Measurements from ENCODE around the gene VPS35.

The VPS35 gene

GRCh38 chr16:46712911-46713310 is 23.9 kb upstream of the VPS35 start:
- no peak overlapping the region for H3K27ac ChIP-seq
- TF ChIP-seq ZFX (IDR thresholded peaks at IDR 0.05): no peak
- no peak for TF ChIP-seq CTCF (conservative IDR thresholded peaks at IDR 0.05)

- no peak for TF ChIP-seq CTCF (conservative IDR thresholded peaks at IDR 0.05)
- no peak for TF ChIP-seq ZFX (IDR thresholded peaks at IDR 0.05)
Measured at GRCh38 chr16:46711106-46712058, 22.4 kb upstream of the VPS35 start.

GRCh38 chr16:46709469-46710005 is 20.6 kb upstream of the VPS35 start:
- H3K27ac ChIP-seq: no peak overlapping the region
- TF ChIP-seq ZFX (IDR thresholded peaks at IDR 0.05) (no peak), CTCF (conservative IDR thresholded peaks at IDR 0.05) (no peak)

More at GRCh38 chr16:46711106-46712058, 22.4 kb upstream of the VPS35 start:
- H3K27ac ChIP-seq: no peak overlapping the region

GRCh38 chr16:46706642-46707041 is 17.7 kb upstream of the VPS35 start:
- TF ChIP-seq CTCF (conservative IDR thresholded peaks at IDR 0.05) (no peak), ZFX (IDR thresholded peaks at IDR 0.05) (no peak)

GRCh38 chr16:46702030-46702429 is 13.1 kb upstream of the VPS35 start:
- TF ChIP-seq ZFX (IDR thresholded peaks at IDR 0.05) (no peak), CTCF (conservative IDR thresholded peaks at IDR 0.05) (no peak)
- no peak overlapping the region for H3K27ac ChIP-seq

More at GRCh38 chr16:46706642-46707041, 17.7 kb upstream of the VPS35 start:
- no peak overlapping the region for H3K27ac ChIP-seq

GRCh38 chr16:46701615-46702014 is 12.6 kb upstream of the VPS35 start:
- TF ChIP-seq CTCF (conservative IDR thresholded peaks at IDR 0.05) (no peak), ZFX (IDR thresholded peaks at IDR 0.05) (no peak)

GRCh38 chr16:46700048-46700447 is 11.1 kb upstream of the VPS35 start:
- no peak for TF ChIP-seq CTCF (conservative IDR thresholded peaks at IDR 0.05)
- TF ChIP-seq ZFX (IDR thresholded peaks at IDR 0.05): no peak
- H3K27ac ChIP-seq: no peak overlapping the region

More at GRCh38 chr16:46701615-46702014, 12.6 kb upstream of the VPS35 start:
- H3K27ac ChIP-seq: no peak overlapping the region

All from C4-2B (cell line).